Heart right ventricle (tissue), 16 donors: ENCODE data around the gene NOXO1. TPM values are rescaled to one million over a fixed set of nuclear protein-coding genes. Genes with fewer than 3 reads are reported as not detected.

Experiments
- ATAC-seq, 8 donors: fragments of 200-7000 bp; cut with Tn5 transposase; one replicate each; pipeline ENCODE4 v1.9.1; 2020; ENCODE audit warnings: mild to moderate bottlenecking in 8 of 8, moderate library complexity in 8 of 8, moderate number of reproducible peaks in 1 of 8
- DNase-seq, 2 donors: peaks; one replicate each; pipeline ENCODE4 v3.0.0-alpha.2; 2020
- H3K27ac ChIP-seq, 10 donors: fragments of 200-600 bp; sonication (generic) in 2 of 10; one replicate each; pipeline versions ENCODE4 v1.5.0 to v1.8.0; 2020 to 2022; ENCODE audit warnings: mild to moderate bottlenecking in 3 of 10
- H3K27me3 ChIP-seq, 7 donors: fragments of 200-600 bp; one replicate each; pipeline ENCODE4 v1.8.0; 2021 to 2022; ENCODE audit warnings: mild to moderate bottlenecking in 2 of 7
- H3K36me3 ChIP-seq, 9 donors: fragments of 200-600 bp; sonication (generic) in 1 of 9; one replicate each; pipeline versions ENCODE4 v1.5.0 to v1.8.0; 2020 to 2022; ENCODE audit warnings: mild to moderate bottlenecking in 2 of 9
- H3K4me1 ChIP-seq, 9 donors: fragments of 200-600 bp; sonication (generic) in 1 of 9; one replicate each; pipeline versions ENCODE4 v1.5.0 to v1.8.0; 2020 to 2022; ENCODE audit warnings: mild to moderate bottlenecking in 4 of 9
- H3K4me3 ChIP-seq, 10 donors: fragments of 200-600 bp; sonication (generic) in 2 of 10; one replicate each; pipeline versions ENCODE4 v1.5.0 to v1.8.0; 2020 to 2022; ENCODE audit warnings: mild to moderate bottlenecking in 7 of 10, moderate library complexity in 2 of 10
- H3K9me3 ChIP-seq, 11 donors: fragments of 200-600 bp in 10 of 11; sonication (generic) in 2 of 11; one replicate each; pipeline versions ENCODE4 v1.5.0 to v1.8.0; 2013 to 2022; ENCODE audit warnings: mild to moderate bottlenecking in 2 of 11, control low read depth in 1 of 11, moderate library complexity in 1 of 11
- CTCF ChIP-seq, 9 donors: fragments of 200-600 bp; sonication (generic) in 2 of 9; IDR thresholded peaks; one replicate each; pipeline versions ENCODE4 v1.5.0 to v1.8.0; 2021 to 2022; ENCODE audit warnings: antibody characterized with exemption in 9 of 9, mild to moderate bottlenecking in 5 of 9, moderate library complexity in 1 of 9
- WGBS, 2 donors: extraction: QIAGEN DNeasy Blood & Tissue Kit; methylation state at CpG; one replicate each; pipeline ENCODE4 v1.1.7; 2013; ENCODE audit warnings: inconsistent platforms in 1 of 2; 5-methylcytosine and 5-hydroxymethylcytosine counted together
- intact Hi-C, 10 donors: fragments of 100-400 bp; cut with DNase I; formaldehyde crosslinking; loops; one replicate each; pipeline versions ENCODE4 v1.11.1 to v1.14.2; 2022
- polyA plus RNA-seq, 2 donors: library from polyadenylated mRNA; stranded (reverse); fragments of 200-250 nt; gene quantifications; one replicate each; pipeline ENCODE4 v1.2.3, GENCODE V29; 2013
- total RNA-seq, 10 donors: library from RNA; stranded (reverse); fragmentation: NEBNext Ultra II Directional in 3 of 10; extraction: Animal tissue kit (Norgen Biotek cat#: 25700) in 3 of 10; gene quantifications; one replicate each; pipeline versions ENCODE4 v1.2.1 to v1.2.4, GENCODE V29; 2021 to 2023
- donor health status: Arrhythmogenic right ventricular cardiomyopathy.
- donor health status: ischemic (EF 13 %, LVEDD 7.1; RV severe dilation, severe dysfunction).
- donor health status: healthy with polysubstance abuse.
- donor health status: DM: no; HTN: yes; CAD: no.
- donor health status: DM: no; HTN: no; CAD: no.
- donor health status: ischemic (EF 25% LVEDD 6.9; RV normal size, moderate dysfunction).
- donor health status: ischemic (EF 25% LVEDD 5.7; RV mildly dilated, moderate dysfunction).
- donor health status: healthy.
- donor health status: DM: yes; HTN: yes; CAD: no.
- donor health status: Ischemic cardiomyopathy.
- donor health status: ischemic (EF 35%, LVEDD 5.7; RV mildly dilated, moderate dysfunction).
- donor health status: nonischemic (EF 11% LVEDD 7.7; RV severe dilation, severe dysfunction).
- donor health status: DM: yes; HTN: yes; CAD: no.
- donor health status: PGD.
- donor health status: ischemic (EF 29% LVEDD 5.4; RV normal size, mild dysfunction).
- donor health status: nonischemic (EF 23%, LVEDD 6.1; RV moderate dilation, normal function).

Gene NOXO1
- total and polyA plus RNA-seq, 12 donors: 0.09 to 0.29 TPM; not detected in 10

GRCh38 chr16:1971796-1972489 lies 9.3 kb downstream of the NOXO1 start, which contains the start of gene TBL3:
Gene TBL3, plus strand, starts transcription at chr16:1972053. Its CDS starts 112 bp downstream, at chr16:1972165.
- H3K4me1 ChIP-seq: peaks cover 12 to 32% (median 21%) of the 10 kb centered on the region in 9 donors
- no peak for TF ChIP-seq CTCF (IDR thresholded peaks at IDR 0.05)
- H3K27ac ChIP-seq: peak within 1 kb of the TSS; percentile 62 to 98 (median 88)
- DNase-seq (peak; percentile 93 to 94), ATAC-seq (peak; percentile 87 to 97 (median 96))
- intact Hi-C loops: no loop called here
- peaks cover 0 to 22% (median 10%) of the 10 kb centered on the region in 7 donors for H3K27me3 ChIP-seq
- no peaks in the 10 kb centered on the region for H3K9me3 ChIP-seq
- H3K4me3 ChIP-seq: peak within 1 kb of the TSS; percentile 78 to 100 (median 91)
- H3K36me3 ChIP-seq: peaks cover 11 to 33% (median 28%) of the 10 kb centered on the region in 9 donors
- 0% methylated on average over 72 to 78 of the region's 78 CpGs for WGBS, 2 donors

GRCh38 chr16:1968146-1968953 lies 12.9 kb downstream of the NOXO1 start:
- H3K9me3 ChIP-seq: no peaks in the 10 kb centered on the region
- H3K4me1 ChIP-seq: peaks cover 18 to 44% (median 38%) of the 10 kb centered on the region in 9 donors
- H3K4me3 ChIP-seq: no peak overlapping the region
- no peak for DNase-seq
- H3K27me3 ChIP-seq: no peaks in the 10 kb centered on the region
- intact Hi-C loops: no loop called here
- H3K27ac ChIP-seq: no peak overlapping the region
- ATAC-seq: no peak
- TF ChIP-seq CTCF (IDR thresholded peaks at IDR 0.05): no peak
- WGBS, 2 donors: 88% methylated on average over 41 of the region's 41 CpGs
- H3K36me3 ChIP-seq: peaks cover 0 to 6% (median 3%) of the 10 kb centered on the region in 9 donors

- Histone ChIP-seq H3K27me3 (no peaks in the 10 kb centered on the region), H3K9me3 (no peaks in the 10 kb centered on the region), H3K4me3 (peak within 1 kb of the TSS in 9 of 10 donors; percentile 63 to 100 (median 93)), H3K27ac (peak within 1 kb of the TSS in 6 of 10 donors; percentile 91 to 100 (median 96)), H3K36me3 (peaks cover 0 to 25% (median 22%) of the 10 kb centered on the region in 9 donors), H3K4me1 (peaks cover 9 to 48% (median 34%) of the 10 kb centered on the region in 9 donors)
- WGBS, 2 donors: 97 to 98% methylated on average over 6 of the region's 6 CpGs
- TF ChIP-seq CTCF (IDR thresholded peaks at IDR 0.05): no peak
- no peak for ATAC-seq
- no peak for DNase-seq
- intact Hi-C loops: no loop called here
Measured at GRCh38 chr16:1966460-1966859, 14.8 kb downstream of the NOXO1 start, which contains the start of gene RNF151. Gene RNF151, plus strand, starts transcription at chr16:1966856. Its CDS starts 26 bp downstream, at chr16:1966882.

GRCh38 chr16:1965396-1966001 lies 15.8 kb downstream of the NOXO1 start:
- WGBS, 2 donors: 23% methylated on average over 24 of the region's 24 CpGs
- H3K4me3 ChIP-seq: peak overlapping the region; percentile 55 to 100 (median 92)
- intact Hi-C loops: no loop called here
- ATAC-seq (no peak), DNase-seq (no peak)
- TF ChIP-seq CTCF (IDR thresholded peaks at IDR 0.05): no peak
- H3K9me3 ChIP-seq: no peaks in the 10 kb centered on the region
- peaks cover 7 to 48% (median 33%) of the 10 kb centered on the region in 9 donors for H3K4me1 ChIP-seq
- peak overlapping the region; percentile 80 to 100 (median 96) for H3K27ac ChIP-seq
- H3K27me3 ChIP-seq: no peaks in the 10 kb centered on the region
- peaks cover 0 to 34% (median 30%) of the 10 kb centered on the region in 9 donors for H3K36me3 ChIP-seq
